ENCODE results near the gene DNAJB4.

GRCh38 chr1:77983997-77984355 is 20.8 kb upstream of the DNAJB4 start:
- TF ChIP-seq CTCF (IDR thresholded peaks at IDR 0.05): no peak
- TF ChIP-seq EZH2phosphoT487 (IDR thresholded peaks at IDR 0.05): no peak
